Thoracic aorta (tissue), 2 donors: ENCODE results near the gene DLG5. TPM values are rescaled to one million over a fixed set of nuclear protein-coding genes. Genes with fewer than 3 reads are reported as not detected.
A peak's percentile ranks its signal among the peaks of the same experiment; 100 is the strongest.

Experiments used
- ATAC-seq: fragments of 150-250 bp; one replicate; pipeline ENCODE4 v1.8.0; 2017; ENCODE audit warnings: low read depth; ENCODE audit not compliant: insufficient number of reproducible peaks, low FRiP score
- DNase-seq: peaks from one replicate; pipeline ENCODE4 v3.0.0-alpha.2; 2020; ENCODE audit warnings: low spot score
- H3K27ac ChIP-seq, 2 donors: fragments of 200-600 bp; sonication (generic); 1 replicate in 1 of 2; 2 replicates in 1 of 2; pipeline ENCODE4 v1.5.1; 2016; ENCODE audit warnings: mild to moderate bottlenecking in 2 of 2, moderate library complexity in 2 of 2
- H3K27me3 ChIP-seq: fragments of 200-600 bp; sonication (generic); replicated peaks from 2 replicates; pipeline ENCODE4 v1.6.0; 2016; ENCODE audit warnings: mild to moderate bottlenecking; ENCODE audit not compliant: insufficient read depth
- H3K36me3 ChIP-seq: fragments of 200-600 bp; sonication (generic); one replicate; pipeline ENCODE4 v1.5.1; 2016
- H3K4me1 ChIP-seq, 2 donors: fragments of 200-600 bp; sonication (generic); 1 replicate in 1 of 2; 2 replicates in 1 of 2; pipeline versions ENCODE4 v1.5.1 to v1.6.0; 2016; ENCODE audit warnings: low read depth in 2 of 2, mild to moderate bottlenecking in 1 of 2; ENCODE audit not compliant: control insufficient read depth in 1 of 2
- H3K4me3 ChIP-seq: fragments of 200-600 bp; sonication (generic); 2 replicates; pipeline ENCODE4 v1.5.1; 2016; ENCODE audit warnings: mild to moderate bottlenecking
- H3K9me3 ChIP-seq: fragments of 200-600 bp; sonication (generic); 2 replicates; pipeline ENCODE4 v1.5.1; 2016
- CTCF ChIP-seq: fragments of 200-600 bp; sonication (generic); IDR thresholded peaks from one replicate; pipeline ENCODE4 v1.5.1; 2019; ENCODE audit warnings: antibody characterized with exemption
- total RNA-seq, 2 donors: library from RNA; depleted of rRNA; stranded (reverse); fragments of >200 nt; gene quantifications; one replicate each; pipeline versions ENCODE4 v1.1.0 to v1.2.3, GENCODE V29; 2016

Gene DLG5
- total RNA-seq, 2 donors from 2014 or later, result 36.4 to 79.6 TPM

GRCh38 chr10:77940225-77940624 lies 13.7 kb upstream of the DLG5 start:
- Histone ChIP-seq H3K36me3 (no peaks in the 10 kb centered on the region), H3K9me3 (no peaks in the 10 kb centered on the region), H3K27me3 (no peaks in the 10 kb centered on the region), H3K4me3 (no peak overlapping the region), H3K4me1 (peaks cover 5 to 24% of the 10 kb centered on the region in 2 donors), H3K27ac (peak overlapping the region in 1 of 2 donors; percentile 21)
- ATAC-seq (no peak), DNase-seq (no peak)
- TF ChIP-seq CTCF, result no peak

- Histone ChIP-seq H3K27ac (peak overlapping the region in 1 of 2 donors; percentile 21), H3K4me3 (no peak overlapping the region), H3K36me3 (no peaks in the 10 kb centered on the region), H3K27me3 (no peaks in the 10 kb centered on the region), H3K9me3 (no peaks in the 10 kb centered on the region), H3K4me1 (peaks cover 5 to 24% of the 10 kb centered on the region in 2 donors)
- DNase-seq (no peak), ATAC-seq (peak; percentile 45)
- TF ChIP-seq CTCF, result no peak
Observed at GRCh38 chr10:77939561-77940001, 13.0 kb upstream of the DLG5 start.

DNA sequence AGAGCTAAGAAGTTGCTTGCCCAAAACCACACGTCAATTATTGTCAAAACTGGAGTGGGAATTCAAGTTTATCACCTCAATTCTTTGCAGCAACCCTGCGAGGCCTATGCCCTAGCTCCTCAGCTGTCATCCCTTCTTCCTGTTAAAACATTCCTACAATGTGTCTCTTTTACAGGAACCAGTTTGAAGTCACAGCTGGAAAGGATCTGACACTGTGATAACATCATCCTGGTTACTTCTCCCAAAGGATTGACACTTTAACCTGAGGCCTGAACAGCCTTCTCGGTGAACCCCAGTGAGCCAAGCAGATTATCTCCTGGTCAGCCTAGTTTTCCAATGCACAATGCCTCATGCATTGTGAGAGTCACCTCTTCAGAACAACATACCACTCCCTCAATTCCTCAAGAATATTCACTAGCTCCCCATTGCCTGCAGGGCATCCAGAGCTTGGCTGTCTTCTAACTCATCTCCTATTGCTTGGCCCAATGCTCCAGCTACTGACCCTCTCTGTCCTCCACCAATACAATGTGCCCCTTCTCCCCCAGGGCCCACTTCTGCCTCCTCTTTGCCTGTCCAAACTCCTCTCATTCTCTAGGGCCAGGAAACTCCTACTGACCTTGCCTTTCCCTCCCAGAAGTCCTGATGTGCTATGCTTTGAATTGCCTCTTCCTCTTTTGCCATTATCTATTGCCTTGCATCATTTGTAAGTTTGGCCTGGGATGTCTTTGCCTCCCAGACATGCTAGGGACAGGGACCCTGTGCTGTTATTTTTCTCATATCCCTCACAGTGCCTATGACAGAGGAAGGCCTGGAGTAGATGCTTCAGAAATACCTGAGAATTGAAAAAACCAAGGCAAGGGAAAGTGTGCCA lies 10.4 kb upstream of the DLG5 start:
- H3K4me1 ChIP-seq, result peaks cover 5 to 13% of the 10 kb centered on the region in 2 donors
- no peak for ATAC-seq
- TF ChIP-seq CTCF, result no peak
- no peaks in the 10 kb centered on the region for H3K9me3 ChIP-seq
- H3K4me3 ChIP-seq, result no peak overlapping the region
- no peak overlapping the region for H3K27ac ChIP-seq
- no peaks in the 10 kb centered on the region for H3K36me3 ChIP-seq
- no peaks in the 10 kb centered on the region for H3K27me3 ChIP-seq
- DNase-seq, result no peak

DNA sequence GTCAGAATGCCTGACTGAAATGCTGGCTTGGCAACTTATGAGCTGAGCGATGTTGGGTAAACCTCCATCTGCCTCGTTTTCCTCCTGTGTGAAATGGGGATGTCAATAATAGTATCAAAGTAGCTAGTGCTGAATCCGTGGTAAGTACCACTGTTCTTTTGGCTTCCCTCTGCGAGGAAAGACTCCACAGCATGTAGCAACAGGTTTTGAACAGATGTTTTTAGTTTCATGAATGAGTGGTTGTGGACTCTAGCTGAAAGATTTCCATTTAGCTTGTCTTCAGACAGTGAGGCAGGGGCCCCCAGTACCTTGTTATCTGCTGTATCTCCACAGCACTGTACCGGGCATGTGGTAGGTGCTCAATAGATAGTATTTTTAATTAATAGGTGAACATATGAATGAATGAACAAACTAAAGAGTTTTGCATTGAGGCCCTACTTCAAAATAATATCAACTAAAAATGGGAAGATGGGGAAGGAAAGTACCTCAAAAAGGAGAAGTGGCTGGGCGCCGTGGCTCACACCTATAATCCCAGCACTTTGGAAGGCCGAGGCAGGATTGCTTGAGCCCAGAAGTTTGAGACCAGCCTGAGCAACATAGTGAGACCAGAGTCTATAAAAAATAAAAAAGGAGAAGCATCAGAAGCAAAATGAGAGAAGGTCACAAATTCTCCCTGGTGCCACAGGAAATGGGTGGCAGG lies 5.6 kb upstream of the DLG5 start:
- ATAC-seq, result no peak

More for the DNA sequence above, 5.6 kb upstream of the DLG5 start:
- Histone ChIP-seq H3K27me3 (no peaks in the 10 kb centered on the region), H3K36me3 (no peaks in the 10 kb centered on the region), H3K4me3 (no peak overlapping the region), H3K27ac (no peak overlapping the region), H3K9me3 (no peaks in the 10 kb centered on the region), H3K4me1 (peaks cover 5 to 6% of the 10 kb centered on the region in 2 donors)
- no peak for DNase-seq
- TF ChIP-seq CTCF, result no peak
